ENCODE results near the gene HSPA6.

DNA sequence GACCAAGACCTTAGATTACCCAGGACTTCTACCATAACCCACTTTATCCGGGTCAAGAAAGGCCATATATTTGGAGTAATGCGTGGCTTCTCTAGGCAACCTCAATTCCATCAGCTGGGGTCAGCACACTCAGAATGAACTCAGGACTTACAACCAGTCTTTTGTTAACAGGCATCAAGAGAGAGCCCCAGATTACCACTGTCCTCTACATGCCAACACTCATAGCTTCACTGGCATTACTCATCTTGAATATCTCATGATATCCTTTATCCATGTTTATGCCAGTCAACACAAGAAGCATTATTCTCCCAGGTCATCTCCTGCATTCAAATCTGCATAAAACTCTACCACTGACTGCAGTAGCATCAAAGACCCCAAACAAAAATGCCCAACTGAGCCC, 25.7 kb upstream of the HSPA6 start:
- TF ChIP-seq CTCF (IDR thresholded peaks at IDR 0.05; ENCODE audit: poor library complexity, severe bottlenecking) (no peak), TAF1 (IDR thresholded peaks at IDR 0.05; ENCODE audit: low read depth) (no peak), EP300 (conservative IDR thresholded peaks at IDR 0.05; ENCODE audit: poor library complexity, severe bottlenecking) (no peak), SMC3 (conservative IDR thresholded peaks at IDR 0.05; ENCODE audit: poor library complexity) (no peak), EZH2 (IDR thresholded peaks at IDR 0.05; ENCODE audit: borderline replicate concordance, insufficient read depth, low read length, poor library complexity, severe bottlenecking) (no peak), MXI1 (conservative IDR thresholded peaks at IDR 0.05; ENCODE audit: poor library complexity, severe bottlenecking) (no peak), RAD21 (conservative IDR thresholded peaks at IDR 0.05) (no peak), POLR2AphosphoS5 (IDR thresholded peaks at IDR 0.05) (no peak)

Measured in neural cell (in vitro differentiated cells).